Stimulated activated CD4-positive, alpha-beta T cell treated with anti-CD3 and anti-CD28 coated beads, Interleukin-1b, Interleukin-23, amount 100 ng/mL, for 48 hours (primary cell): Measurements from ENCODE around the gene ABHD12.
"Not testable (repeated sequence)": the region's sequence is repeated elsewhere in the genome, so short reads cannot be mapped to it uniquely, and the experiment has no call there.

Experiments used
- DNase-seq: peaks from one replicate; pipeline ENCODE4 v3.0.0-alpha.2; 2020

Gene ABHD12

DNA sequence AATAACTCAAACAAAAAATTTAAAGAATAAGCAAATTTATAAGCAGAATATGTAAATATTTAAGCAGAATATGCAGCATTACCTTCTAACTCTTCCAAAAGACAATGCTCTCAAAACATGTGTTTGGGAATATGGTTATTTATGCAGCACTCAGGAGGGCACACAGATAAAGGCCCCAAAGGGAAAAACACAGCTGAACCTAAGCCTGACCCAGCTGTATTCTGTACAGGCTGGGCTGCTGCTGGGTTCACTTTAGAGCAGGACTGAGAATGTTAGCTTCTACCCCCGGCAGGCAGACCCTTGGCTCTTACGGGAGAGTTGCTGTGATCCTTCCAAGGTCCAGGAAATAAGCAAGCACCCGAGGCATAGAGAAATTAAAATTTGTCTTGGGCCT lies 37.3 kb downstream of the ABHD12 start:
- DNase-seq = no peak

DNA sequence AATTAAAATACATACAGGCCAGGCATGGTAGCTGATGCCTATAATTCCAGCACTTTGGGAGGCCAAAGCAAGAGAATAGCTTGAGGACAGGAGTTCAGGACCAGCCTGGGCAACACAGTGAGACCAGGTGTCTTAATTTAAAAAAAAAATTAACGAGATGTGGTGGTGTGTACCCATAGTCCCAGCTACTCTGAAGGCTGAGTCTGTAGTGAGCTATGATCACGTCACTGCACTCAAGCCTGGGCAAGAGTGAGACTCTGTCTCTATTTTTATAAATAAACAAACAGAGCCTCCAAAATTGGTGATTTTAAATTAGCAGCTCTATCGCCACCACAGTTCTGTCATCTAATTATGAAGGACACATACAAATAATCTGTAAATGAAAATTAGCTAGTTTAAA lies 37.9 kb downstream of the ABHD12 start:
- no peak for DNase-seq

DNA sequence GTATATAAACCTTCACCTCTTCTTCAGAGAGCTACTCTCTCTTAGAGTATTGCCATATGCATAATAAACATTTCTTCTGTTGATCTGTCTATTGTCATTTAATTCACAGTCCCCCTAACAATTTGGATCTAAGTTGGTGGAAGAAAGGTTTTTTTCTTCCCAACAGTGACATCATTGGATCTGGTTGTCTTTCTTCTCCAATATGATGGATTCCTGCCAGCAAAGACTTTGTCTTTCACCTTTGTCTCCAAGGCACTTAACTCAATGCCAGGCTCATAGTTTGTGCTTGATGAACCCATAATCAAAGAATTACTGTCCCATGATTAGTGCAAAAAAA lies 39.6 kb downstream of the ABHD12 start:
- no peak for DNase-seq

DNA sequence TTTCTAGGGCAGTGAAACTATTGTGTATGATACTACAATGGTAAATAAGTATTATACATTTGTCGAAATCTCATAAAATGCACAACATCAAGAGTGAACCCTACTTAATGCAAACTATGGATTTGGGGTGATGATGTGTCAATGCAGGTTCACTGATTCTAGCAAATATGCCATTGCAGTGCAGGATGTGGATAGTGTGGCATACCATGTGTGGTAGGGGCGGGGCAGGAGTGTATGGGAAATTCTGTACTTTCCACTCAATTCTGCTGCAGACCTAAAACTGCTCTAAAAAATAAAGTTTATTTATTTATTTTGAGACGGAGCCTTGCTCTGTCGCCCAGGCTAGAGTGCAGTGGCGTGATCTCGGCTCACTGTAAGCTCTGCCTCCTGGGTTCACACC lies 44.3 kb downstream of the ABHD12 start:
- no peak for DNase-seq

DNA sequence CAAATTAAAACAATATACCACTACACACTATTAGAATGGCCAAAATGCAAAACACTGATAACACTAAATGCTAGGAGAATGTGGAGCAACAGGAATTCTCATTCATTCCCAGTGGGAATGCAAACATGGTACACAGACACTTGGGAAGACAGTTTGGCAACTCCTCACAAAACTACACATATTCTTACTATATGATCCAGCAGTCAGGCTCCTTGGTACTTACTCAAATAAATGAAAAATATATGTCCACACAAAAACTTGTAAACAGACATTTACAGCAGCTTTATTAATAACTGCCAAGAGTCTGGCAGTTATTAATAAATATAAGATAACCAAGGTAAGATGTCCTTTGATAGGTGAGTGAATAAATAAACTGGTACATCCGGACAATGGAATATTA lies 44.9 kb downstream of the ABHD12 start:
- DNase-seq = no peak

DNA sequence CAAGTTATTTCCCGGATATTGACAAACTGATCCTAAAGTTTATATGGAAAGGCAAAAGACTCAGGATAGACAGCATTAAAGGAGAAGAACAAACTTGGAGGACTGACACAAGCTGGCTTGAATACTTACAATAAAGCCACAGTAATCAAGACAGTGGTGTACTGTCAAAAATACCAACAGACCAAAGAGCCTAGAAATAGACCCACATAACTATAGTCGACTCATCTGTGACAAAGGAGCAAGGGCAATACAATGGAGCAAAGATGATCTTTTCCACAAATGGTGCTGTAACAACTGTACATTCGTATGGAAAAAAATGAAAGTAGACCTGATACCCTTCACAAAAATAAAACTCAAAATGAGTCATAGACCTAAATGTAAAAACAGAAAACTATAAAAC lies 46.0 kb downstream of the ABHD12 start:
- no peak for DNase-seq

DNA sequence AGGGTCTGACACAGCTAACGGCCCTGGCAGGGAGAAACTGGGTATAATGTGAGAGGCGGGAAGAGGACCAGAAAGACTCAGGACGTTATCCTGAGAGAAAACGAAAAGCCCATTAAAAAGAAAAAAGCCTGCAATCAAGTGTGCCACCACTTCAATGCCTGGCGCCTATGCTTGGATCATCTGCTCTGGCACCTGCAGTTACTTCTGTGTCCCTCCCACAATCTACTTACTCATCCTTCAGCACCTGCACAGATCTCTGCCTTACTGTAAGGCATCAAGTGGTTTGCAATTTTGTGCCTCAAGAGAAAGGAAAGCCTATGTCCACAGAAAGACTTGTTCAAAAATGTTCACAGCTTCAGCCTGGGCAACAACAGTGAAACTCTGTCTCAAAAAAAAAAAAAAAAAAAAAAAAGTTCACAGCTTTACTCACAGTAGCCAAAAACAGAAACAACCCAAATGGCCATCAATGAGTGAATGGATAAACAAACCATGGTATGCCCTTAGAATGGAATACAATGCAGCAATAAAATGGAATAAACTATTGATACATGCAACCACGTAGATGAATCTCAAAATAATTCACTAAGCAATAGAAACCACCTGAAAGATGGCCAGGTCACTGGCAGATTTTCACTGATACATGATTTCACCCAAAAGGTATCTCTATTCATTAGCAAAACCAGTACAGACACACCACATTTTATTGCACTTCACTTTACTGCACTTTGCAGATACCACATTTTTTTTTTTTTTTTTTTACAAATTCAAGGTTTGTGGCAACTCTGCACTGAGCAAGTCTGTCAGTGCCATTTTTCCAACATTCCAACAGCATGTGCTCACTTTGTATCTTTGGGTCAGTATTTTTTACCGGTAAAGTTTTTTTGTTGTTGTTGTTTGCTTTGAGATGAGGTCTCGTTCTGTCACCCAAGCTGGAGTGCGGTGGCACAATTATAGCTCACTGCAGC lies 48.6 kb downstream of the ABHD12 start:
- no peak for DNase-seq

DNA sequence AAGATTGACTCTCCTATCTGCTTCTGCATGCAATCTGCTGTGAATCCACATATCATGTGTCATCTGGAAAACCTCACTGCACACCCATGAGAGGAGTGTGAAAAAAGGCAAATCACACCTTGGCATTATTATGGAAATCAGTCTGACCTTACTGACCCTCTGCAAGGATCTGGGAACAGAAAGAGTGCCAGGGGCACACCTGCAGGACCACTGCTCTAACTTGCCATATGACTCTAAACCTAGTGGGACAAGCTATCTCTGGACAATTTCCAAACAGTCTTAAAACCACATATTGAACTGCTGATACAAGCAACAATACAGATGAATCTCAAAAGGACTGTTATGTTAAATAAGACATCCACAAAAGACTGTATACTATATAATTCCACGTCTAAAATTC lies 50.3 kb downstream of the ABHD12 start:
- DNase-seq = no peak

DNA sequence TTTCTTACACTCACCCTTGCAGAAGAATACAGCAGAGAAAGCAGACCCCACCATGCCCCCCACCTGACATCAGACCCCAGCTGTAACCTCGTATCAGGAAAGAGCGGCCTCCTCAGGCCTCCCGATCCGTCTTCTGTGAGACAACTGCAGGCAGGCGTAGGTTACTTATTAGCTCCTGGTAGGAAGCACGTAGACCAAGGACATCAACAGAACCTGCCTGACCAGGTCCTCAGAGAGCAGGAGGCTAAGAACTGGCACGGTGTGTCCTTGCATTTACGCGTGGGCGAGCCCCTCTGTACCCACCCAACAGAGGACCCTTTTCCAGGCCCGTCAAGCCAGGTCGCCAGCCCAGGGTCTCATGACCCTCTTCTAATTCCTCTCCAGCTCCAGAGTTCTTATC lies 51.0 kb downstream of the ABHD12 start:
- no peak for DNase-seq

DNA sequence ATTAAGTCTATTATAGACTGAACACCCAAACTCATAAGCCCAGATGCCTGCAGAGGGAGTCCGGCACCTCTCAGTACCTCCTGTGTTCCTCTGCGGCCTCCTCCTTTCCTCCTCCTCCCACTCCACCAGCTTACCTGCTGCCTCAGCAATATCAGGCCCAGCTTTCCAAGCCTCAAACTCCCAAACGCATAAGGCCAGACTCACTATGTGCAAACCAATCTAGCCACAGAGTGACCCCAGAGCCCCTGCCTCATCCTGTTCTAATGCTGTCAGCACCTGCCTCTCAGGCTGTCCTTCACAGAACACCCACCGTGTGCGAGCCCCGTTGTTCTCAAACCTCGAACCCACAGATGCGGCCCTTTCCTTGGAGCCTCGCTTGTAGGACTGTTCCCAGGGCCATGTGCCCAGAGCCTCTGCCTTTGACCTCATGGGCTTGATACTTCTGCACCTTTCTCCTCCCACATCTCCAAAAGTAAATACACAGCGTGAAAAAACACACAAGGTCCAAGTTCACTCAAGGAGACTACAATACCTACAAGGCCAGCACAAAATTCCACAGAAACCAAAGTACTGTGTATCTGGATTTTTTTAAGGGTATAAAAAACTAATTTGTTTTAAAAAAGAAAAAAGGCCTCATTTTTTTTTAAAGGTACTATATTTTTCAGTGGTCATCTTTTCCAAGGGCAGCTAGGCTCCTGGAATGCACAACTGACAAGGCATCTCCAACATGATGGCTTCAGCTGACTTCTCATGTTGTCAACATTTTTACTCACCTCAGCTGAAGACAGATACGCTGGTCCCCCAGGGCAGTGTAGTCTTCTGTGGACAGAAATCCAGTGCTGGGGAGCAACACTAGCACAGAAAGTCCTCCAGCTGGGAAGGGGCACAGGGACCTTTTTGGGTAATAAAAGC lies 52.3 kb downstream of the ABHD12 start:
- DNase-seq = no peak

DNA sequence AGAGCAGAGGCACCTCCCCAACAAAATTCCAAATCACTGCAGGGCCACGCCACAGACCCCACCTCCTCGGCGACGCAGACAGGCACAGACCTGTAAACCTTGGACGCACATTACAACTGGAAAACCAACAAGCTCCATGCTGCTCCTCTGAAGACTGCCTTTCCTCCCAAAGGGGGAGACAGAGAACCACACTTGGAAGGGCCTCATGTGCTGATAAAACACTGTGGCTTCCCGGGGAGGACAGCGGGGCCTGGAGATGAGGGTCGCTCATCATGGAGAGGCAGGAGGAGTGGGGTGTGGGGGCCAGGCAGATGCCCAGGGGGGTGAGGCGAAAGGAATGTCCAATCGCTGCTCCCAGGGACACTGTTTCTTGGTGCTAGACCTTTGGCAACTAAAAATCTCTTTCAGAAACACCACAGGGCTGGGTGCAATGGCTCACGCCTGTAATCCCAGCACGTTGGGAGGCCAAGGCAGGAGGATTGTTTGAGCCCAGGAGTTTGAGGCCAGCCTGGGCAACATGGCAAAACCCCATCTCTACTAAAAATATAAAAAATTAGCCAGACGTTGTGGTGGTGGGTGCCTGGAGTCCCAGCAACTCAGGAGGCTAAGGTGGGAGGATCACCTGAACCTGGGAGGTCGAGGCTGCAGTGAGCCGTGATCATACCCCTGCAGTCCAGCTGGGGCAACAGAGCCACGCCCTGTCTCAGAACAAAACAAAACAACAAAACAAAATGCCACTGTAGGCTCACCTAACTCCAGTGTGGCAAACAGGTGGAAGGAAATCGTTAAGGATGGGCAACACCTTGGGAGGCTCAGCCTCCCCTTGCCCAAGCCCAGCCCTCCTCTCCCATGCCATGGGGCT lies 53.8 kb downstream of the ABHD12 start:
- DNase-seq = no peak

DNA sequence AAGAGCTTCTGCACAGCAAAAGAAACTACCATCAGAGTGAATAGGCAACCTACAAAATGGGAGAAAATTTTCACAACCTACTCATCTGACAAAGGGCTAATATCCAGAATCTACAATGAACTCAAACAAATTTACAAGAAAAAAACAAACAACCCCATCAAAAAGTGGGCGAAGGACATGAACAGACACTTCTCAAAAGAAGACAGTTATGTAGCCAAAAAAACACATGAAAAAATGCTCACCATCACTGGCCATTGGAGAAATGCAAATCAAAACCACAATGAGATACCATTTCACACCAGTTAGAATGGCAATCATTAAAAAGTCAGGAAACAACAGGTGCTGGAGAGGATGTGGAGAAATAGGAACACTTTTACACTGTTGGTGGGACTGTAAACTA lies 55.7 kb downstream of the ABHD12 start:
- not testable (repeated sequence) for DNase-seq

DNA sequence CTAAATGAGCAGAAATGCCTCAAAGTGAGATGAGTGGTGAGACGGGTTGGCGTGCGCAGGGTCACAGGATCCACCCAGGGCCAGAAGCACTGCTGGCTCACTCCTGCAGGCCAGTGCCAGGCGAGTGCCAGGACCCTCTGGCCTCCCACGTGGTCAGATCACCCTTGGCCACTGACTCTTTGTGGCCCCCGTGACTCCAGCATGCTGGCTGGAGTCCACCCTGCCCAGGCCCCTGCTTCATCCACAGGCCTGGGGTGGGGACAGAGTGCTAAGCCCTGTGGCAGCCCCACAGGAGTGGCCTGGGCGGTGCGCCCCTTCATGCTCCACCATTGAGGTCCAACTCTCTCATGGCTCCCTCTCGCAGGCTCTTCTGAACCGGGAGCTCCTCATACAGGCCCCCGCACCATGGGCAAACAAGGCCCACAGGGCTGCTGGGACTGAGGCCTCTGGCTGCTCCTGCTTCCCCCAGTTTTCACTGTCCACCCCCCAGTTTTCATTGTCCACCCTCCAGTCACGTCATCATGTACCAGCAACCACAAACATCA lies 61.6 kb downstream of the ABHD12 start:
- no peak for DNase-seq

DNA sequence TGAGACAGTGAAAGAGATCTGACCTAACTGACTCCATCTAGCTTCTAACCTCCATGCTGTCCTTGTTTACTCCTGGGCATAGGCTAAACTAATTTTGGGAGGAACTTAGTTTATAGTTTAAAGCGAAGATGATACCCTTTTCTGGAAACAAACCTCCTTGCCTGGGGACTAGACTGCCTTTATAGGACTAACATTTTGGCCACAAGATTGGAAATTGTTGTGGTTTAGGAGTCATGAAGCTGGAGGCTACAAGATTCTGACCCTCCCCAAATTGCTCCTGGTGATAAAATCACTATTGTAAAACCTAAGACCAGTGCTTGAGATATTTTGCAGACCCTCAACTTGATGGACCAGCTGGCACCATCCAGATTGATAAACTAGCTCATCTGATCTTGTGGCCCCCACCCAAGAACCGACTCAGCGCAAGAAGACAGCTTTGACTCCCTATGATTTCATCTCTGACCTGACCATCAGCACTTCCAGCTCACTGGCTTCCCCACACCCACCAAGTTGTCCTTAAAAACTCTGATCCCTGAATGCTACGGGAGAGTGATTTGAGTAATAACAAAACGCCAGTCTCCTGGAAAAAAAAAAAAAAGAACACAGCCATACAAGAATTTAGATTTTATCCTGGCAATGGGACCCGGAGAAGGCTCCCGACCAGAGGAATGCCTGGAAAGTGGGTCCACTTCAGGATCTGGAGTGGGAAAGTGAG lies 63.0 kb downstream of the ABHD12 start:
- DNase-seq = no peak

DNA sequence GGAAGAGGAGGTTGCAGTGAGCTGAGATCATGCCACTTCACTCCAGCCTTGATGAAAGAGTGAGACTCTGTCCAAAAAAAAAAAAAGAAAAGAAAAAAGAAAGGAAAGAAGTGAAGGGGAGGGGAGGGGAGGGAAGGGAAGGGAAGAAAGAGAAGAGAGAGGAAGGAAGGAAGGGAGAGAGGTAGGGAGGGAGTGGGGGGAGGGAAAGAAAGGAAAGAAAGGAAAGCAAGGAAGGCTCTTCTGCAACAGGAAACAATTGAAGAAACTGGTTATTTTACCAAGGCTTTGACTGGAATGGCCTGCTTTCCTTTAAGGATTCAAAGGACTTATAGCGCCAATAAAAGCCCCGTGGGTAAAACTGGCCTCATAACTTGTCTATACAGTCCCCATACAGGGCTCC lies 64.6 kb downstream of the ABHD12 start:
- DNase-seq = no peak

DNA sequence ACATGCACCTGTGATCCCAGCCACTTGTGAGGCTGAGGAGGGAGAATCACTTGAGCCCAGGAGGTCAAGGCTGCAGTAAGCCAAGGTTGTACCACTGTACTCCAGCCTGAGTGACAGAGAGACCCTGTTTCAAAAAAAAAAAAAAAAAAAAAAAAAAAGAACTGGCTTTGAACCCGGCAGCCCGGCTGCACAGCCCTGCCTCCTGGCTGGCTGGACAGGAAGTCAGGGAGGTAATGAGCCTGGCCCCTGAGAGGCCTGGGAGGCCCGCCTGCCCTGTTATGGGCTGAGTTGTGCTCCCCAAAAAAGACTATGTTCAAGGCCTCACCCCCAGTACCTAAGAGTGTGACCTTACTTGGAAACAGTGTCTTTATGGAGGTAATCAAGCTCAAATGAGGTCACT lies 65.6 kb downstream of the ABHD12 start:
- no peak for DNase-seq

DNA sequence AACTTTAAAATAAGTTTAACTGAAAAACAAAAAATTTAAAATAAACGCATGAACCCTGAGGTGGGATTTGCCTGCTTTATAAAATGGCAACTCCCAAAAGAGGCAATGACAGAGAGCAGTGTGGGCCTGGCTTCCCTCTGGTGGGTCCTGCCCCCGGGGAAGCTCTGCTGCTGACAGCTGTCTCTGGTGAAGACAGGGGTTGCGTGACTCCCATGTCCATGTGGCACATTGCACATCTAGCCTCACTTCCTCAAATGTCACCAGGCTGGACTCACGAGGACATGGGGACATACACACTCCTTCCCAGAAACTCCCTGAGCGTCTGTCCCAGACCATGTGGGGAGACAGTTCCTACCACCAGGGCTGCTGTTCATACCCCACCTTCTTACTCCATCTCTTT lies 66.2 kb downstream of the ABHD12 start:
- DNase-seq = no peak

DNA sequence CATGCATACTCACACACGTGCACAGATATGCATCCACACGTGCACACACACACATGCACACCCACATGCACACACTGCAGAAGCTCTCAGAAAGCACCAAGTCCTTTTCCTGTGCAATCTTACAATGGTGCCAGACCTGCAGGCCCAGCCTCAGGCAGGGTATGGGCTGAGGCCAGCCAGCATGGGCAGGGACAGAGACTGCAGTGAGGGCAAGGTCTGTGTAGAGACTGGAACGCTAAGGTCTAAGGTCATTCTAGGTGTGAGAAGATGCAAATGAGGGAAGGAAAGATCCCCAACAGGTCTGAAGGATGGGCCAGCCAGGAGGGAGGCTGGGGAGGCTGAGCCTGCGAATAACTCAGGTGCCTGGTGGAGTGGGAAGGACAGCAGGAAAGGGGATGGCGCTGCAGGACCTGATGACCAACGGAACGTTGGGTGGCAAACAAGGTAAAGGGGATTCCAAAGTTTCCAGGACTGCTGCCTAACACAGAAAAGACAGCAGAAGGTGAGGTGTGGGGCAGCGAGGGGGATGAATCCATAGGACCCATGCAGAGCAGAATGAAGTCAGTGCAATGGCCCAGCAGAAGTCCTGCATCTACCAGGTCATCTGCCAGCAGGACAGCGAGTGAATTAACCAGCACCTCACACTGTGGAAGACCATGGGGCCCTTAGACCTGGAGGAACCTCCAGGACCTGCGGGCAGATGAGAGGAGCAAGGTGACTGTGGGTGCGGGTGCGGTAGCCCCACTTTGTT lies 67.0 kb downstream of the ABHD12 start:
- DNase-seq = no peak

DNA sequence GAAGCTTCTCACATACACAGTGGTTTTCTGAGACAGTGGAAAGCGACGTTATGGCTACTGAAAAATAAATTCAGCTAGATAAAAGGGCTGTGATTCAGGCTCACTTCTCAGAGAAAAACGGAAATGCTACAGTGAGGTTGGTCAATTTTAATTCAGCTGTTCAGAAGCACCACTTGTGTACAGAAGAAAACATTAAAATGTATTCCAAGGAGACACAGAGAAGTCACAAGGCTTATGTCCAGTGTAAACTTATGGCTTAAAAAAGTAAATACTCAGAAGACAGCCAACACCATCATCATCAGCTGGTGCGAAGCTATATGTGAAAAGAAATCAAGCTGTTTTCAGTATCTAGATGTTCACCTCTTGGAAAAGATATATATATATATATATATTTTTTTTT lies 68.6 kb downstream of the ABHD12 start:
- no peak for DNase-seq

DNA sequence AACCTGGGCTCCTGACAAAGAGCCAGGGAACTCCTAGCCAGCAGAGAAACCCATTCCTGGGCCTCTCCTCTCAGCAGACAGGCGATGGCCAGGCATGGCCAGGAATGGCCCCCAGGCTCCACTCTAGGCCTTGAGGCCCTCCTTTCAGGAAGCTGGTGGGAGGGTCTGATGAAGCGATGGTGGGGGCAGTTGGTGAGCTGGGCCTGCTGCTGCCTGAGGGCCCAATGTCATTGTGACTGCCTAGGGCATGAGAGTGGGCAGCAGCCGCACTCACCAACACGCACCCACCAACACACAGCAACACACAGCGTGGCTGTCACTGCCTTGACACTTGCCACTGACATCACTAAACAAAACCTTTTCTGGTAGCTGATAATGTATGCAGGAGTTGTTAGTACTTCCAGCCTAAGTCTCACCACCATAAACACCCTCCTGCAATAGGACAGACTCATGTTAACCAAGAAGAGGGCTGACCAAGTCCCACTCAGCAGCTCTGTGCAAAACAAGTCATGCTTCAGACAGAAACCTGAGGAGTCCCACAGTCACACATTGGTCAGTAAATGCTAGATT lies 69.3 kb downstream of the ABHD12 start:
- no peak for DNase-seq
